GM12874 (cell line): ENCODE measurements around the gene NPAS2.

Experiments used
- TF ChIP-seq, protein P1 (sequence below): IDR thresholded peaks from 2 replicates; pipeline ENCODE4 v1.5.1; 2011; ENCODE audit warnings: low read depth, mild to moderate bottlenecking, control low read depth, low read length, moderate library complexity; ENCODE audit not compliant: insufficient read depth

The NPAS2 gene

DNA sequence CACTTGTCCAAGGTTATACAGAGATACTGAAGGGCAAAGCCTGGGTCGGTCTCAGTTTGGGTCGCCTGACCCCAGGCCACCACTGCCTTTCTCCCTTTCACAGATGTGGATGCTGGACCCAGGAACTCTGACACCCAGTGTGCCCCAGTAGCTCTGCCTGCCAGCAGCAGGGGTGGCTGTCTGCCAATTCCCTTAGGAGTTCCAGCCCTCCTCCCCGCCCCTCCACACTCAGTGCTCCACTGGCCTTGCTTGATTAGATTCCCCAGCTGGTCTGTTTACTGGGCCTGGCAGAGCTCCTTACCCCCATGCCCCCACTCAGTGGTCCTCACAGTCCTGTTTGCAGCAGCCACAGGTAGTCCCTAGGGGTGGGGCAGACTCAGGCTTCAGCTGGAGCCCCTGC, 75.5 kb downstream of the NPAS2 start:
- TF ChIP-seq, protein P1, sequence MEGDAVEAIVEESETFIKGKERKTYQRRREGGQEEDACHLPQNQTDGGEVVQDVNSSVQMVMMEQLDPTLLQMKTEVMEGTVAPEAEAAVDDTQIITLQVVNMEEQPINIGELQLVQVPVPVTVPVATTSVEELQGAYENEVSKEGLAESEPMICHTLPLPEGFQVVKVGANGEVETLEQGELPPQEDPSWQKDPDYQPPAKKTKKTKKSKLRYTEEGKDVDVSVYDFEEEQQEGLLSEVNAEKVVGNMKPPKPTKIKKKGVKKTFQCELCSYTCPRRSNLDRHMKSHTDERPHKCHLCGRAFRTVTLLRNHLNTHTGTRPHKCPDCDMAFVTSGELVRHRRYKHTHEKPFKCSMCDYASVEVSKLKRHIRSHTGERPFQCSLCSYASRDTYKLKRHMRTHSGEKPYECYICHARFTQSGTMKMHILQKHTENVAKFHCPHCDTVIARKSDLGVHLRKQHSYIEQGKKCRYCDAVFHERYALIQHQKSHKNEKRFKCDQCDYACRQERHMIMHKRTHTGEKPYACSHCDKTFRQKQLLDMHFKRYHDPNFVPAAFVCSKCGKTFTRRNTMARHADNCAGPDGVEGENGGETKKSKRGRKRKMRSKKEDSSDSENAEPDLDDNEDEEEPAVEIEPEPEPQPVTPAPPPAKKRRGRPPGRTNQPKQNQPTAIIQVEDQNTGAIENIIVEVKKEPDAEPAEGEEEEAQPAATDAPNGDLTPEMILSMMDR: no peak

DNA sequence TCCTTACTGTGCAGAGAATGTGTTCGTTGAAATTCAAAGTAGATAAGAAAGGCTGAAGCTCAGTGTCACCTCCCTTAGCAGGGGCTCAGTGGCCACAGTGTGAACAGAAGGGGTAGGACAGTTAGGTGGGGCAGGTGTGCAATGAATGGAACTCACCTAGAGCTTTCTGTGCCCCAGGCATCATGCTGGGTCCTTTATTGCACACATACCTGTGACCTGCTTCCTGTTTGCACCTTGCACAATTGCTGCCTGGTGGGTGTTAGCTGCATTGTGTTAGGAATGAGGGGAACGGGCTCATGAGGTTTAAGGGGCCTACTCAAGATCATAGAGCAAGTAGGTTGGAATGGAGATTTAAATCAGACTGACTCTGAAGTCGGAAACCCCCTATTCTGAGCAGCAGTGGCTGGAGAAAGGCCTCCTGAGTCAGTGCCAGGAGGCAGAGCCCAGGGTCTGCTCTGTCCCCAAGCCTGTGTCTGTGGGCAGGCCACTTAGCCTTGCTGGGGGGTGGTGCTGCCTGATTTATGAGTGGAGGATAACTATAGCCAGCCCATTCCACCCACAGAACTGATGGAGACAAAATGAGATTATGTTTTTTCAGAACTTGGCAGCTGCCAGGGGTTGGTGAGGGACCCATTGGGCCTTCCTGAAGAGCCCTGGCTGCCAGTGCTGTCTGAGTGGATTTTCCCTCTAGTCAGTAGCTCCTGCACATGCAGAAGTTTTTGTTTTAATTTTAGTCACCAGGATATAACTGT, 76.2 kb downstream of the NPAS2 start:
- TF ChIP-seq, protein P1: no peak

DNA sequence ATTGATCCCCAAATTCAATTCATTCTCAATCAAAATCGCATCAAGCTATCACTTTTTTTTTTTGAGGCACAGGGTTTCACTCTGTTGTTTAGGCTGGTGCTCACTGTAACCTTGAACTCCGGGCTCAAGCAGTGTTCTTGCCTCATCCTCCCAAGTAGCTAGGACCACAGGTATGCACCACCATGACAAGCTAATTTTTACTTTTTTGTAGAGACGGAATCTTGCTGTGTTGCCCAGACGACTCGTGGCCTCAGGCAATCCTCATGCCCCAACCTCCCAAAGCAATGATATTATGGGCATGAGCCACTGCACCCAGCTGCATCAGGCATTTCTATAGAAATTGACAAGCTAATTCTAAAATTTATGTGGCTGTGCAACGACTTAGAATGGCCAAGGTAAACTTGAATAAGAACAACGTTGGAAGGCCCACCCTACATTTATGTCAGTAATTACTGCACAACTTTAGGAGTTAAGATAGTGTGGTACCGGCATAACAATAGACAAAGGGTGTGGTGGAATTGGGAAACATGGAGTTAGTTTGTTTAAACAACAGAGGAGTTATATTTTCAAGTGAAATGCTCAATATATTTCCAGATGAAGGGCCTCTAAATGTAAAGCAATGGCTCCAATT, 78.2 kb downstream of the NPAS2 start:
- TF ChIP-seq, protein P1: no peak

DNA sequence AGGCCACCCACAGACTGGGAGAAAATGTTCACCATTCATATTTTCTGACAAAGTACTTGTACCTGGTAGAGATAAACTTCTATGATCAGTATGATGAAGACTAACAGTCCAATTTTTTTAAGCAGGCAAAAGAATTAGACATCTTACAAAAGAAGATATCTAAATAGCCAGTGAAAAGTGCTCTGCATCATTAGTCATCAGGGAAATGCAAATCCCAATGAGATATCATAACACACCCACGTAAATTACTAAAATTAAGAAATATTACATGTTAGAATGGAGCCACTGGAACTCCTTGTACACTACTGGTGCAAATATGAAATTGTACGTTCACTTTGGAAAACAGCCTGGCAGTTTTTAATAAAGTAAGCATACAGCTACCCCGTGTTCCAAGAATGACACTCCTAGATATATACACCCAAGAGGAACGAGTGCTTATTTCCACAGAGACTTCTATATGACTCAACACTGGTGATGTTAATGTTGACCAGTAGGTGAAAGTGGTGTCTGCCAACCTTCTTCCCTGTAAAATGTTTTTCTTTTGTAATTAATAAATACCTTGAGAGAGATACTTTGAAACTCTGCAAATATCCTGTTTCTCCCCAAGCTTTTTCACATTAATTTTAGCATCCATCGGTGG, 80.3 kb downstream of the NPAS2 start:
- TF ChIP-seq, protein P1: no peak

DNA sequence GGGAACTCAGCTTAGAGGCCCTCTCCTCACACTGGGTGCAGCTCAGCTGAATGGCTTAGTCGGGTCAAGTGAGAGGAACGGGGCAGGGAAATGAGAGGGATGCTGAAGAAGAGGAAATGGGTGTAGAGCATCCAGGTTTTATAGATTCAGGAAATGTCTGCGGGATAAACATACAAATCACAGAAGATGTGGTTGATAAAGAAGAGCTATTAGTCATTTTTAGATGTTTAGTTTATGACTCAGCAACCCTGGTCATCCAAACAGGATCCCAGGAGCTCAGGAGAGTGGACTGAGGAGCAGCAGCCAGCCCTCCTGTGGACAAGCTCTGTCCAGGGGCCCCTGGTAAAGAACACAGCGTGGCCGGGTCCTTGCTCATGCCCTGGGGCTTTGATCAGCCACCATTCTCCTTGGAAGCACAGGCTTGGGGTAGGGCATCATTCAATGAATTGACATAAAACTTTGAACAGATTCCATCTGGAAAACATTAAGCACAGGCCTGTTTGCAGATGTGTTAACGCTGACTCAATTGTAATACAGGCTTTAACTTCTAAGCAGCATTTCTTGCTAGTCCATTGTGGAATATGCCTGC, 83.0 kb downstream of the NPAS2 start:
- TF ChIP-seq, protein P1: no peak

DNA sequence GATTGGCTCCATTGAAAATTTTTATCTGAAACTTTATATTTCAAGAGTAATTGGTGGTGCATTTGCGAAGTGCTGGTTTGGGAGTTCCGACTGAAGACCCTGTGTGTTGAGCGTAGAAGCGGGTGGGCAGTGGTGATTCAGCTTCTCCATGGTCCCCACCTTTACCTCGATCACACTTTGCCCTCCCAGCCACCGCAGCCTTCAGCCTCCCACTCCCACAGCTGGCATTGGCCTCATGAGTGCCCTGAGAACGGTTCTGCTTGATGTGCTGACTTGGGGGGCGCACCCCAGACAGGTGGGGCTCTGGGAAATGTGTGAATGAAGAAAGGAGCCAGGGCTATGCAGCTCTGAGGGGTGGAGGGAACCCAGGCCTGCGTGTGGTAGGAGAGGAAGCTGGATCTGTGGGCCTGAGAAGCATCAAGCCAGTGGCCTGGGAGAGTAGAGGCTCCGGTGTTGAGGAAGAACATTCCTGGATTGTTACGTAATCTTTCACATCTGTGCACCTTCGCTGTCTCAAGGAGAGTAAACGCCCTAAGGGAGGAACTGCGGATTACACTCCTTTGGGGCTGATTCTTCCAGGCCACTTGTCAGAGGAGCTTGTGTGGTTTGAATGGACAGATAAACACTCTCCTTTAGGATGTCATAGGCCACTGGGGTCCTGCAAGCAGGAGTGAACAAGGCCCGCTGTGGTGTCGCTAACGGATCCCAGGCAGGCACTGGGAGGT, 83.8 kb downstream of the NPAS2 start:
- TF ChIP-seq, protein P1: no peak

DNA sequence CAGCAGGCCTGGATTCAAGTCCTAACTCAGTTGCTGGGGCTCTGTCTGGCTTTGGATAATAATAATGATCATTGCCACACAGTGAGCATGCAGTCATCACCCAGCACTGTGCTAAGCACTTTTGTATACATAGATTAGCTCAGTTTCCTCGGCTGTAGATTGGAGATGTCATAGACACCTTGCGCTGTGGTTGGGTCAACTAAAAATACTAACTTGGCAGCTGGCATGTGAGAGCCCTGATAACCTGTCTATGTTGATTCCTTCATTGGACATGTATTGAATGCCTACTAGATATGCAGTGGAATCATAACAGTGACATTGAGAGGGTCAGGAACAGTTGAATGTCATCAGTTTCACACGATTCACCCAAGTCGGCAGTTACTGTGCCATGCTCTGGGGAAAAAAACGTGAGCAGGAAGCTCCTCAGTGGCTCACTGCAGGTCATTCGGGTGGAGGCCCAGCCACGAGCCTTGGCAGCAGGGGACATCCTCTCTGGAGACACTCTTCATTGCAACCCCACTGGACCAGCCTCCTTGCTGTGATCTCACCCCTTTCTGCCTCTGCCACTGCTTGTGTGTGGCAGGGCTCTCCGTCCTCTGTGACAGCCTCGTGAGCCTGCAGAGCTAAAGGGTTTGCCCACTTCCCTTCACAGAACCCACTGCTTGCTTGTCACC, 85.3 kb downstream of the NPAS2 start:
- TF ChIP-seq, protein P1: no peak
